Mammary epithelial cell (primary cell): ENCODE results near the gene MED27.

ENCODE experiments used
- CTCF ChIP-seq, 2 donors: IDR thresholded peaks in 1 of 2; conservative IDR thresholded peaks in 1 of 2; 2 replicates each; pipeline ENCODE4 v1.5.1; 2011 to 2012; ENCODE audit warnings: inconsistent platforms in 2 of 2, low read length in 2 of 2, mild to moderate bottlenecking in 2 of 2, control low read depth in 1 of 2, low read depth in 1 of 2; ENCODE audit not compliant: insufficient read depth in 1 of 2; ENCODE audit errors: extremely low read depth in 1 of 2
- EZH2 ChIP-seq: IDR thresholded peaks from 2 replicates; pipeline ENCODE4 v1.6.1; 2012; ENCODE audit warnings: low read length, inconsistent platforms, borderline replicate concordance

GRCh38 chr9:131943351-131943841 is 136.3 kb downstream of the MED27 start:
- no peak for TF ChIP-seq CTCF (conservative IDR thresholded peaks at IDR 0.05 in 1 of 2, IDR thresholded peaks at IDR 0.05 in 1 of 2; ENCODE audit: extremely low read depth in 1 of 2, insufficient read depth in 1 of 2, low read depth in 1 of 2, low read length in 2 of 2)
- no peak for TF ChIP-seq EZH2
